GM12873 (cell line): ENCODE measurements around the gene VIP.
A peak's percentile ranks its signal among the peaks of the same experiment; 100 is the strongest.

Experiments
- CTCF ChIP-seq: IDR thresholded peaks from 2 replicates; pipeline ENCODE4 v1.5.1; 2012; ENCODE audit warnings: low read depth, mild to moderate bottlenecking, moderate library complexity, low read length, control low read depth; ENCODE audit not compliant: insufficient read depth; ENCODE audit errors: missing control alignments

Gene VIP

GRCh38 chr6:152723398-152723797 lies 27.2 kb upstream of the VIP start:
- TF ChIP-seq CTCF: no peak

GRCh38 chr6:152726313-152726712 lies 24.3 kb upstream of the VIP start:
- no peak for TF ChIP-seq CTCF

- TF ChIP-seq CTCF: peak; percentile 8
These were observed 23.1 kb upstream of the VIP start for GRCh38 chr6:152727507-152727906.

GRCh38 chr6:152734630-152735029 lies 16.0 kb upstream of the VIP start:
- no peak for TF ChIP-seq CTCF

DNA sequence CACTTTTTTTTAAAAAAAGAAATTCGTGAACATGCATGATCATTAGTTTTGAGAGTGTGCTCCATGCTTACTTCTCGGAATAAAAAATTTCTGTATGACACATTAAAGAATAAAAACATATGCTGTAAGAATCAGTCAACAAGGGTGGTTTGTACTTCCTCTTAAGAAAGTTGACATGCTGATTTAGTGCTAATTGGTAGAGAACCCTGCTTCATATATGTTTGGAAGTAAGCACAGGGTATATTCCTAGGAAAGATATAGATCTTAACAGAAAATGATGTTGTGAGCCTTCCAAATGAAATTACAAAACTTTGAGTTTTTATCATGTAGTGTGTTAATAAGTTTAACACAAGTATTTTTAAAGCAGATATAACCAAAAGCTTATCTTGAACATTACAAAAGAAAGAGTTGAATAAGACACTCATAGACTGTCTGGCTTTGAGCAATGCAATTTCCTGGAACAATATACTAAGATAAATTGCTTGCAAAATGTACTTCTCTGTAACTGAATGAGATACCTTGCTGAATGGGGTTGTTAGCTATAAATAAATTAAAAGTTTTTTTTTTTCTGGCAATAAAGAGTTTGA lies 13.8 kb upstream of the VIP start:
- no peak for TF ChIP-seq CTCF

- no peak for TF ChIP-seq CTCF
These were observed 5.0 kb upstream of the VIP start for GRCh38 chr6:152745509-152746171.

DNA sequence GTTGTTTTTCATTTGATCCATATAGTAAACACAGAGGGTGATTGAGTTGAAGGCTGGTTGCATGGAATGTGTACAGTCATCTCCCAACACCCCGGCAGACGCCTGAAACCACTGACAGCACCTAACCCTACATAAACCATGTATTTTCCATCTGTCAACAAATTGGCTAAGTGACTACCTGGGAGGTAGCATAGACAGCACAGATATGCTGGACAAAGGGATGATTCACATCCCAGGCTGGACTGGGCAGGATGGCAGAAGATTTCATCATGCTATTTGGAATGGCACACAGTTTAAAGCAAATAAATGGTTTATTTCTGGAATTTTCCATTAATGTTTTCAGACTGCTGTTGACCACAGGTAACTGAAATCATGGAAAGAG lies 4.4 kb upstream of the VIP start:
- no peak for TF ChIP-seq CTCF
